Measurements from ENCODE around the gene FKBP9.

DNA sequence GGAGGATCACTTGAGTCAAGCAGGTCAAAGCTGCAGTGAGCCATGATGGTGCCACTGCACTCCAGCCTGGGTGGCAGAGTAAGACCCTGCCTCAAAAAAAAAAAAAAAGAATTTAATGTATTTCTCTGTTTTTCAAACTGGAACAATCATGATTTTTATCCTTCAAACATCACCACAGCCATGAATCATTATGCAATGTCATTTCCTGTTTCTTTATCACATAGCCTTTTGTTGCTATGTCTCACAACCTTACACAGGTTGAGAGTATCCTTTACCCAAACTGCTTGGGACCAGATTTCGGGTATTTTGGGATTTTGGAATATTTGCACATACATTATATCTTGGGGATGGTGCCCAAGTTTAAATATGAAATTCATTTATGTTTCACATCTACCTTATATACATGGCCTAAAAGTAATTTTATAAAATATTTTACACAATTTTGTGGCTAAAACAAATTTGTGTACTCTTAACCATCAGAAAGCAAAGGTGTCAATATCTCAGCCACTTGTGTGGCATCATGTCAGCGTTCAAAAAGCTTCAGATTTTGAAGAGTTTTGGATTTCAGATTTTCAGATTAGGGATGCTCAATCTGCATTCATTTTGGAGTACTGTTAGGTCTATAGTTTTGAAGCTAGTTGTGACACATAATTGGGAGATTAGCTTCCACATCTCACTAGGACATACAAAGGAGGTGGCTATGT is 97.2 kb downstream of the FKBP9 start:
- TF ChIP-seq POLR2A (IDR thresholded peaks at IDR 0.05; ENCODE audit: low read depth, low read length) = no peak
- TF ChIP-seq, protein P1, sequence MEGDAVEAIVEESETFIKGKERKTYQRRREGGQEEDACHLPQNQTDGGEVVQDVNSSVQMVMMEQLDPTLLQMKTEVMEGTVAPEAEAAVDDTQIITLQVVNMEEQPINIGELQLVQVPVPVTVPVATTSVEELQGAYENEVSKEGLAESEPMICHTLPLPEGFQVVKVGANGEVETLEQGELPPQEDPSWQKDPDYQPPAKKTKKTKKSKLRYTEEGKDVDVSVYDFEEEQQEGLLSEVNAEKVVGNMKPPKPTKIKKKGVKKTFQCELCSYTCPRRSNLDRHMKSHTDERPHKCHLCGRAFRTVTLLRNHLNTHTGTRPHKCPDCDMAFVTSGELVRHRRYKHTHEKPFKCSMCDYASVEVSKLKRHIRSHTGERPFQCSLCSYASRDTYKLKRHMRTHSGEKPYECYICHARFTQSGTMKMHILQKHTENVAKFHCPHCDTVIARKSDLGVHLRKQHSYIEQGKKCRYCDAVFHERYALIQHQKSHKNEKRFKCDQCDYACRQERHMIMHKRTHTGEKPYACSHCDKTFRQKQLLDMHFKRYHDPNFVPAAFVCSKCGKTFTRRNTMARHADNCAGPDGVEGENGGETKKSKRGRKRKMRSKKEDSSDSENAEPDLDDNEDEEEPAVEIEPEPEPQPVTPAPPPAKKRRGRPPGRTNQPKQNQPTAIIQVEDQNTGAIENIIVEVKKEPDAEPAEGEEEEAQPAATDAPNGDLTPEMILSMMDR (conservative IDR thresholded peaks at IDR 0.05; ENCODE audit: low read depth, low read length) = no peak
- TF ChIP-seq MAFK (IDR thresholded peaks at IDR 0.05; ENCODE audit: low read depth, low read length) = no peak
- no peak for TF ChIP-seq FOS (IDR thresholded peaks at IDR 0.05; ENCODE audit: low read depth, low read length)
- TF ChIP-seq, protein P2, sequence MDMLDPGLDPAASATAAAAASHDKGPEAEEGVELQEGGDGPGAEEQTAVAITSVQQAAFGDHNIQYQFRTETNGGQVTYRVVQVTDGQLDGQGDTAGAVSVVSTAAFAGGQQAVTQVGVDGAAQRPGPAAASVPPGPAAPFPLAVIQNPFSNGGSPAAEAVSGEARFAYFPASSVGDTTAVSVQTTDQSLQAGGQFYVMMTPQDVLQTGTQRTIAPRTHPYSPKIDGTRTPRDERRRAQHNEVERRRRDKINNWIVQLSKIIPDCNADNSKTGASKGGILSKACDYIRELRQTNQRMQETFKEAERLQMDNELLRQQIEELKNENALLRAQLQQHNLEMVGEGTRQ (IDR thresholded peaks at IDR 0.05; ENCODE audit: low read depth, low read length) = no peak
- TF ChIP-seq, protein P3, sequence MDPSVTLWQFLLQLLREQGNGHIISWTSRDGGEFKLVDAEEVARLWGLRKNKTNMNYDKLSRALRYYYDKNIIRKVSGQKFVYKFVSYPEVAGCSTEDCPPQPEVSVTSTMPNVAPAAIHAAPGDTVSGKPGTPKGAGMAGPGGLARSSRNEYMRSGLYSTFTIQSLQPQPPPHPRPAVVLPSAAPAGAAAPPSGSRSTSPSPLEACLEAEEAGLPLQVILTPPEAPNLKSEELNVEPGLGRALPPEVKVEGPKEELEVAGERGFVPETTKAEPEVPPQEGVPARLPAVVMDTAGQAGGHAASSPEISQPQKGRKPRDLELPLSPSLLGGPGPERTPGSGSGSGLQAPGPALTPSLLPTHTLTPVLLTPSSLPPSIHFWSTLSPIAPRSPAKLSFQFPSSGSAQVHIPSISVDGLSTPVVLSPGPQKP (IDR thresholded peaks at IDR 0.05; ENCODE audit: borderline replicate concordance, low read depth, low read length) = no peak
